ENCODE measurements around the gene DPY19L3.
"Not testable (repeated sequence)": the region's sequence is repeated elsewhere in the genome, so short reads cannot be mapped to it uniquely, and the experiment has no call there.

DPY19L3 gene

DNA sequence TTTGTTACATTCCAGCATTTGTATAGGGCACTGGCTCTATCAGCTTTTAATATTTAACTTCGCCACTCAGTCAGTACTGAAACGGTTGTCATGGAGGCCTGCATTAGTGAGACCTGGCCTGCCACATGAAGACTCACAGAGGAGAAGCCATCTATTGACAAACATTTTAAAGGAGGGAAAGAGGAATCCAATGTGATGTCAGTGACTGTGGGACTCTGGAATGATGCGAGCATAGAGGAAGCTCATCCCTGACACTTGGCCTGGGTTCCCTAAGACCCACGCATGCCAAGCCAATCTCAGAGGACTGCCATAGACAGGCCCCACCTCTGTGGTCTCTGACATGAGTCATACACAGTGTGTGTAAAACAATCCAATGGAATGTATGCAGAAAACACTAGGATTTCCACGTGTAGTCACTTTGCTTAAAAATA, 7.9 kb upstream of the DPY19L3 start:
- DNase-seq: peak; percentile 83

DNA sequence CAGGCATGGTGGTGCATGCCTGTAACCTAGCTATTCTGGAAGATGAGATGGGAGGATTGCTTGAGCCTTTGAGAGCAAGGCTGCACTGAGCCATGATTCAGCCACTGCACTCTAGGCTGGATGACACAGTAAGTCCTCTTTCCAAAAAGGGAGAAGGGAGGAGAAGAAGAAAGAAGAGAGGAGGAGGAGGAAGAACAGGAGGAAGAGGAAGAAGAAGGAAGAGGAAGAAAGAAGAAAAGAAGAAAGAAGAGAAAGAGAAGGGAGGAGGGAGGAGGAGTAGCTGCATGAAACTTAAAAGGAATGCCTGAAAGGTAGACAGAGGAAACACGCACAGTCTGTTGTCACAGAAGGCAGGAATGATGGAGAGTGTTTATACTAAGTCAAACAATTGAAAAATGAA, 3.6 kb upstream of the DPY19L3 start:
- DNase-seq: no peak

- DNase-seq: no peak
Measured at GRCh38 chr19:32403291-32403995, 2.1 kb upstream of the DPY19L3 start.

DNA sequence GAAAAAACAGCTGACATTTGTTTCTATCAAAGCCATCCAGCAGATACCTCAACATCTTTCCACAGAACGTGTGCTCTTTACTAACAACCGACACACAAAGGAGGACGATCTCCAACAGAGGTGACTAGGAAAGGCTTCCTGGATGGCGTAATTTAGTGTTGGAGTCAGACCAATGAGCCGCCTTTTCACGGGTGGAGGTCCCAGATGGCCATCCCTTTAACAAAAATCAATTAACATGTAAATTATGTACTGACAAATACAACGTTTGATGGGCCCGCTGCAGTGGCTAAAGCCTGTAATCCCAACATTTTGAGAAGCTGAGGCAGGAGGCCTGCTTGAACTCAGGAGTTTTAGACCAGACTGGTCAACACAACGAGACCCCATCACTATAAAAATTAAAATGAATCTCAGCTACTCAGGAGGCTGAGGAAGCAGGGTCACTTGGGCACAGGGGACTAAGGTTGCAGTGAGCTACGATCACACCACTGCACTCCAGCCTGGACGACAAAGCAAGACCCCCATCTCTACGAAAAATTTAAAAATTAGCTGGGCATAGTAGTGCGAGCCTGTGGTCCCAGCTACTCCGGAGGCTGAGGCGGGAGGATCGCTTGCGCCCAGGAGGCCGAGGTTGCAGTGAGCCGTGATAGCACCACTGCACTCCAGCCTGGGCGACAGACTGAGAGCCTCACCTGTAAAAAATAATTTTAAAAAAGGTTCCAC, 1.2 kb upstream of the DPY19L3 start:
- DNase-seq: no peak

- DNase-seq: peak; percentile 40
Measured at GRCh38 chr19:32404933-32405430, 588 bp upstream of the DPY19L3 start.

DNA sequence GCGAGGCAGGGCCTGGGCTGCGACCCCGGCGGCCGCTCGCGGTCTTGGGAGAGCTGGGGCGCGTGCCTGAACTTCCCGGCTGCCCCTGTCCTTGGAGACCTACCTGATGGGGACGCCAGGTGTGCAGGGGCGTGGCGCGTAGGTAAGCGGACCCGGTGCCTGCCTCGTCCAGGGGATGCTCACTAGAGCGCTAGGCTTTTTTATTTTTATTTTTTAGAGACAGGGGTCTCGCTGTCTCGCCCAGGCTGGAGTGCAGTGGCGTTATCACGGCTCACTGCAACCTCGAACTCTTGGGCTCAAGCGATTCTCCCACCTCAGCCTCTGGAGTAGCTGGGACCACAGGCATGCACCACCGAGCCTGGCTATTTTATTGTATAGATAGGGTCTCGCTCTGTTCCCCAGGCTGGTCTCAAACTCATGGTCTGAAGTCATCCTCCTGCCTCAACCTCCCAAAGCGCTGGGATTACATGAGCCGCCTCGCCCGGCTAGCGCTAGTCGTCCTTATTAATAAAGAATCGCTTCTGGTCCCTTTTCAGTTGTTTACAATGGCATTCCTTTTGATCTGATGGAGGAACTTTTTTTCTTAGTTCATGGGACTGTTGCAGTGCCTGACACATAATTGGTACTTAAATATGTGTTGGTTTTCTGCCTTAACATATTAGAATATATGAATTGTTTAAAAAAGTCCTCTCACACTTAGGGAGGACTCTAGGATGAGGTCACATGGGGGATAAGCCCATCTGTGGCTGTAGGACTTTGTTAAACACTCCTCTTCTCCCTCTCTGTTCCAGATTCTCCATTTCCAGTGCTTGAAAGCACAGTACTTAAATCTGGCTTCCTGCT, 812 bp downstream of the DPY19L3 start:
- DNase-seq: peak; percentile 12

DNA sequence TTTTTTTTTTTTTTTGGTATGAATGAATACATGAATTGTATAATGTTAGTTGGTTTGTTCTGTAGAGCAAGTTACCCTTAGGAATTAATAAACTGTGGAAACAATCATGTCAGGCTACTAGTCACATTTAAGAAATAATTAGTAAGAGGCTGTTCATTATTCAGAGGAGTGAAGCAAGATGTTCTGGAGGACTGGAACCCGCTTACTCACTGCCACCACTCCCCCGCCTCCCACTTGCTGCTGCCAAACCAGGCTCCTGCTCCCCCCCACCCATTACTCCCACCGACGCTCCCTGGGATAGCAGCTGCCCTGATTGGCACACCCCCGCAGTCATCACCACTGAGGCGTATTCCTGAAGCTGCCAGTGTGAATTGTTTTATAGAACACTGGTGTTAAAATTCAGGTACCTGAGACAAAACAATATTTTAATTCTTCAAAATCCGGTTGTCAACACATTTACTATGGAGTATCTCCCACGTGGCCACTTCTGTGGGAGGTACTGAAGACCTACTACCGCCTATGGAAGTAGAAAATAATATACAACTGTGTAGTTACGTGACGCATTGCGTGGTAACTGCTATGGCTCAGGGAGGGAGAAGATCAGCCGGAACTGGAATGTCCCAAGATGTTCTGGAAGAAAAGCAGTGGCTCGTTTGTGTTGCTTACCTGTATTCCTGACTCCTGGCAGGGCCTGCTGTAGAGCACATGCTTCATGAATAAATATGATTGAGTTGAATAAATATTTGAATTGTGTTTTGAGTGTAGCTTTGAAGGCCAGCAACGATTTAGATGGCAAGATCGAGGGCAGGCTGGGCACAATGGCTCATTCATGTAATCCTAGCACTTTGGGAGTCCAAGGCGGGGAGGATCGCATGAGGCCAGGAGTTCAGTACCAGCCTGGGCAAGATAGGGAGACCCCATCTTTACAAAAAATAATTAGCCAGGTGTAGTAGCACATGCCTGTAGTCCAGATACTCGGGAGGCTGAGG, 1.7 kb downstream of the DPY19L3 start:
- DNase-seq: peak; percentile 16

DNA sequence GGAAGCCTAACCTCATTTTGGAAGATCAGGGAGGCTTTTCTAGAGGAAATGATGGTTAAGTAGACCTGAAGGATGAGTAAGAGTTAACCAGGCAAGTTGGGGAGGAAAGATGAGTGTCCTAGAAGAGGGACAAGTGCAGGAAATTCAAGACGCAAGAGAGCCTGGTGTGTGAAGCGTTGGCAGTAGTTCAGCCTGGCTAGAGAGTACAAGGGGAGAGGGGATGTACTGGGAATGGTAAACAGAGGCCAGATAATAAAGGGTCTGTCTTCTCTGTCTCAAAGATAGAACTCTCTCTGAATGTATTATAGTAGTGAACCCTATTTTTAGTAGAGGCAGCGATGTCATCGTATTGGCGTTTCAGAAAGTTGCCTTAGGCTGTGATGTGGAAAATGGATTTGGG, 9.7 kb downstream of the DPY19L3 start:
- DNase-seq: no peak

DNA sequence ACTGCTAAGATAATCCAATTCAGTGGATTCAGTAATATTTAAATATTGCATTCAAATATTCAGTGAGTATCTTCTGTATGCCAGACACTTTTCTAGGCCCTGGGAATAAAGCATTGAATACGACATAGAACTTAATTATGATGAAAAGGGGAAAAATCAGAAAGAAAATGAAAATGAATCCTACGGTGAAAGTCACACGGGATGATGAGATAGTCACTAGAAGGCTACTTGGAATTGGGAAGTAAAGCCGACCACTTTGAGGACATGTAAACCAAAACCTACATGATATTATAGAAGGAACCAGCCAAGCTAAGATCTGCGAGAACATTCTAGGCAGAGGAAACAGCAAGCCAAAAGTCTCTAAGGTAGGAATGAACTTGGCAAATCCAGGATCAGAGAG, 10.1 kb downstream of the DPY19L3 start:
- DNase-seq: no peak

GRCh38 chr19:32416749-32417456, 11.3 kb downstream of the DPY19L3 start:
- DNase-seq: no peak

GRCh38 chr19:32418155-32418554, 12.6 kb downstream of the DPY19L3 start:
- DNase-seq: no peak

DNA sequence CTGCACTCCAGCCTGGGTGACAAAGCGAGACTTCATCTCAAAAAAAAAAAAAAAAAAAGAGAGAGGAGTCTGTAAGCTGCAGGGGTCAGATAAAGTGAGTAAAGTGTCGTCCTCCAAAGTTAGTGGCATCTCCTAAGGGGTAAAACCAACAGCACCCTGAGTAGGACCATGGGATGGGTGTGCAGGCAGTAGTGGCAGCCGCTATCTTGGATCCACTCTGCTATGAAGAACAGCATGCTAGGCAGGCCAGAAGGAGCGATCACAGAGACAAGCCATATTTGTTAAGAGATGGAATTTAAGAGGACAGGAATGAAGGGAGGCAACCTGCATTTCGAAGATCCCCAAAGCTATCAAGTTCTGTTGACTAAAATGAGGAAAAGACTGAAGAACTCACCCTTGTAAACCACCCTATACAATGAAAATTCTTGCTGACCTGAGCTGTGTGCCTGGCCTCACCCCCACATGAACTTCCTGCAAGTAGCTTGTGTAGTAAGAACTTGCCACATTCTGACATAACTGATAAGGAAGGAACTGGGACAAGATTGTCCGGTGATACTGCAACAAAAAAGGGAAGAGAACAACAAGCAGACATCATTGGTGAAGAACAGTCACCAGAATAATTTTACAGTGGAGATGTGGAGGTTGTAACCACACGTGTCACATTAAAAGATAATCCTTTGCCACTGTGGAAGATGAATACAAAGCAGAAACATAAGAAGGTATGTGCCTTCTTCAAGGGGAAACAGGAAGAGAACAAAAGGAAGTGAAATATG, 16.2 kb downstream of the DPY19L3 start:
- no peak for DNase-seq

- no peak for DNase-seq
Measured at GRCh38 chr19:32422435-32422834, 16.9 kb downstream of the DPY19L3 start.

DNA sequence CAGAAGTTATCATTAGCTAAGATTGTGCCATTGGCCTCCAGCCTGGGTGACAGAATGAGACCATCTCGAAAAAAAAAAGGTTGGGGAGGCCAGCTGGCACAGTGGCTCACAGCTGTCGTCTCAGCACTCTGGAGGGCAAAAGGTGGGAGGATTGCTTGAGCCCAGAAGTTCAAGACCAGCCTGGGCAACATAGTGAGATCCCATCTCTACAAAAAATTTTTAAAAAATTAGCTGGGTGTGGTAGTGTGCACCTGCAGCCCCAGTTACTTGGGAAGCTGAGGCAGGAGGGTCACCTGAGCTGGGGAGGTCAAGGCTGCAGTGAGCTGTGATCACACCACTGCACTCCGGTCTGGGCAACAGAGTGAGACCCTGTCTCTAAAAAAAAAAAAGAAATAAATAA, 18.4 kb downstream of the DPY19L3 start:
- DNase-seq: not testable (repeated sequence)

GRCh38 chr19:32427536-32427935, 22.0 kb downstream of the DPY19L3 start:
- no peak for DNase-seq

DNA sequence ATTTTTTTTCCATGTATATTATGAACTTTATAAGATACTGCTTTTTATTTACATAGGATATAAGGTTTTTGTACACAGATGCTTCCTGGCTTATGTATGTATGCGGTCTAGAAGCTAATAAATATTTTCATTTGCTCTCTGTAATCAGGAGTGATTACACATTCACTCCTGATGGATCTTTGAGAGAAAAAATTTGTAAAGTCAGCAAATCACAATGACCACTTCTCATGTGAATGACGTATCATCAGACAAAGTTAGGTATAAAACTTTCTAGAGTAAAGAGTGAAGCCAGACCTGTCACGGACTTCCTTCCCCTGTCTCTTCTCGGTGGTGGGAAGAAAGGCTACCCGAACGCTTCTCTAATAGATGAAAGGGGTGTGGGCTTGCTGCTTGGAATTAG, 31.1 kb downstream of the DPY19L3 start:
- no peak for DNase-seq

- DNase-seq: no peak
Measured at GRCh38 chr19:32437096-32437495, 31.5 kb downstream of the DPY19L3 start.

- DNase-seq: no peak
Measured at GRCh38 chr19:32438751-32439150, 33.2 kb downstream of the DPY19L3 start.

GRCh38 chr19:32442650-32443049, 37.1 kb downstream of the DPY19L3 start:
- no peak for DNase-seq

- DNase-seq: not testable (repeated sequence)
Measured at GRCh38 chr19:32447534-32447933, 42.0 kb downstream of the DPY19L3 start.
